Ammon's horn (tissue), 1 donor: ENCODE data around the gene TNS1.

Experiments
- DNase-seq: peaks from one replicate; pipeline ENCODE4 v3.0.0-alpha.2; 2016; ENCODE audit warnings: low spot score

Gene TNS1

GRCh38 chr2:217774232-217774631, 228.6 kb downstream of the TNS1 start:
- DNase-seq = no peak

- DNase-seq = no peak
Observed at GRCh38 chr2:217773539-217773938, 229.3 kb downstream of the TNS1 start.

GRCh38 chr2:217766356-217766755, 236.4 kb downstream of the TNS1 start:
- DNase-seq = no peak

GRCh38 chr2:217761645-217762277, 241.0 kb downstream of the TNS1 start:
- no peak for DNase-seq

GRCh38 chr2:217759991-217760390, 242.8 kb downstream of the TNS1 start:
- DNase-seq = no peak

- DNase-seq = no peak
Observed at GRCh38 chr2:217757108-217757463, 245.7 kb downstream of the TNS1 start.

GRCh38 chr2:217756375-217757107, 246.3 kb downstream of the TNS1 start:
- DNase-seq = peak; percentile 77

GRCh38 chr2:217755027-217755745, 247.6 kb downstream of the TNS1 start:
- no peak for DNase-seq

- DNase-seq = no peak
Observed at GRCh38 chr2:217753460-217754200, 249.2 kb downstream of the TNS1 start.

- no peak for DNase-seq
Observed at GRCh38 chr2:217752714-217753459, 249.9 kb downstream of the TNS1 start.

GRCh38 chr2:217751952-217752351, 250.8 kb downstream of the TNS1 start:
- DNase-seq = no peak

- no peak for DNase-seq
Observed at GRCh38 chr2:217751192-217751591, 251.6 kb downstream of the TNS1 start.
